HG03521 (cell line): ENCODE measurements around the gene ATP13A3.

ENCODE experiments used
- ATAC-seq: cut with Tn5 transposase; IDR thresholded peaks from one replicate; pipeline ENCODE4 v1.9.1; 2021; ENCODE audit warnings: mild to moderate bottlenecking, moderate library complexity; ENCODE audit not compliant: unreplicated experiment

Gene ATP13A3

DNA sequence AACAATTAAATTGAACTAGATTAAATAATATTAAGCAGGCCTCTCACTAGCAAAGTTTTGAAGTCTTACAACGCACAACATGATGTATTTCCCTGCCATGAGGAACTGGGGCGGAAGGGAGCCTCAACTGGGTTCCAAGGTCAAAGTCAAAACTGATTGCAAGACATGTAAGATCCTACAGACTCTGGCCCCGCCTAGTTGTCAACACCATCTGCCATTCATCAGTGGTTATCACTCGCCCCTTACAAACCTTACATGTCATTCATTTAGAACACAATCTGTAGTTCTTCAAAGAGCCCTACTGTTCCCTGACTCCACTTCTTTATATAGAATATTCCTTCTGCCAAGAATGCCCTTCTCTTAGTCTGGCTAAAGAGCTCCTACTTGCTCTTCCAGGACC, 10.0 kb downstream of the ATP13A3 start:
- ATAC-seq, result no peak

DNA sequence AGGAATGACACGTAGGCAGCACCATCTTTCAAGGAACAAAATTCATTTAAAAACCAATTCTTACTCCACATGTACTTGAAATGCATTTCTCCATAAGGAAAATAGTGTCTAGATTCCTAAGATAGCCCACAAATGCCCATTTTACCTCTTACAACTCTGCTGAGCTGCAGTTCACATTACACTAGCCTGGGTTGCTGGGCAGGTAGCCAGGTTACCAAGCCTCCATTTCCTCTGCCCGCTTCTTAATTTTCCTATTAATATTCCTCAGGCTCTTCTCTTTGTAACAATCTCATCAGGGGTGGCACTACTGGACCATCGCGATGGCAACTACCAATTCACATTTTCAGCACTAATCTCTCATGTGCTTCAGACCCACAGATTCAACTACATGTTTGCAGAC, 10.8 kb downstream of the ATP13A3 start:
- ATAC-seq, result no peak

DNA sequence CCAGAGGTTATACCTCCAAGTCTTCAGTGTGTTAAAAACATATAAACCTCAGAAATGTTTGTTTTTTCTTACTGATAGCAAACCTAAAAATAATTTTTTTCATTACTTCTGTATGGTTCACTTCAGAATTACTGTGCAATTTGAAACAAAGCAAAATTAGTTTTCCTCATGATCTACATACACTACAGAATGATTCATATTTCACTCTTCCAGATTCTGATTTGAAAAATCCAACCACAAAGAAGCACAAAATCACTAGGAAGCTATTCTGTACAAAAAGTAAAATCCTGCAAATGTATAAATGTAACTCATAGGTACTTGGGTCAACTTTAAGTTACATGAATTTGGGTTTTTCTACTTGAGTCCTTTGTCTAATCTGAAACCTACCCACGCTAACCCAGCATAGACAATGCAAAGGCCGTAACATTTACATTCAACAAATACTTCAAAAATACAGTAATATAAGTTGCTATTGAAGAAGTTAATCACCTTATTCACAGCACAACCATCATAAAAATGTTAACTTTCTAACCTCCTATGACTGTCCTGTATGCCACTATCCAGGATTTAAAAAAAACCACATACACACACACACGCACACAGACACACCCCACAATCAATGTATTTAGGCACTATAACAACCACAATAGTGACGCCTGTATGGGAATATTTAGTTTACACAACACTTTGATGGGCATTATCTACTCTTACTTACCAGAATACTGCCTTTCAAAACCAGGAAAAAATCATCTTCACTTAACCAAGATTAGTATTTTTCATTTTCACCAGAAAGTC, 11.5 kb downstream of the ATP13A3 start:
- no peak for ATAC-seq

DNA sequence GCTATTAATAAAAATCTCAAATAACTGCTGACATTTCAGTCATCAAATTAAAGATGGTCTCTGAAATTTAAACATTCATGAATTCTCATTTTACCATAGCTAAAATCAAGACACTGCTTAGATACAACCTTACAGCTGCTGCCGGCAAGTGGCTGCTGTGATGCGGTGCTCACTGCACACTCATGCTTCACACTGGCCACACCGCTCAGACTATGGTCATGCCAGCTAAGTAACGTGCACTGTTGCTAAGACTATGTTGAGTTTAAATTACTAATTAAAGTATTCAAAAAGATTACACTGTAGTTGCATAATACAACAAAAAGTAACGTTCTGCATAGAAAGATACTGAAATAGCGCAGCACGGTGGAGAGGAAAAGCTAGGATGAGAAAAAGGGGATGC, 12.1 kb downstream of the ATP13A3 start:
- ATAC-seq, result no peak

DNA sequence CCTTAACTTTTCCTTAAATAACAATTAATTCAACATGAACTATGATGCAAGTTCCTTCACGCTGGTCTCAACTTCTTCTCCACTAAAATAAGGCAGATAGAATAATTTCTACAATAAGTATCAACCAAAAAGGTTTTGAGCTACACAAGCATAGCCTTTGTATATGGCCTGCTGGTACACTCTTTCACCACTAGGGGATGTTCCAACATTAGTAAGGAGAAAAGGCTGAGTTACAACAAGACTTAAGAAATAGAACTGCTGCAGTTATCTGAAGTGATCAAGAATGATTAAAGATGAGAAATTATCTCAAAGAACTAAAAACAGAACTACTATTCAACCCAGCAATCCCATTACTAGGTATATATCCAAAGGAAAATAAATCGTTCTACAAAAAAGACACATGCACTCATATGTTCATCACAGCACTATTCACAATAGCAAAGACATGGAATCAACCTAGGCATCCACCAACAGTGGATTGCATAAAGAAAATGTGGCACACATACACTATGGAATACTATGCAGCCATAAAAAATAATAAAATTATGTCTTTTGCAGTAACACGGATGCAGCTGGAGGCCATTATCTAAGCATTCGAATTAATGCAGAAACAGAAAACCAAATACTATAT, 14.4 kb downstream of the ATP13A3 start:
- peak; percentile 59 for ATAC-seq

DNA sequence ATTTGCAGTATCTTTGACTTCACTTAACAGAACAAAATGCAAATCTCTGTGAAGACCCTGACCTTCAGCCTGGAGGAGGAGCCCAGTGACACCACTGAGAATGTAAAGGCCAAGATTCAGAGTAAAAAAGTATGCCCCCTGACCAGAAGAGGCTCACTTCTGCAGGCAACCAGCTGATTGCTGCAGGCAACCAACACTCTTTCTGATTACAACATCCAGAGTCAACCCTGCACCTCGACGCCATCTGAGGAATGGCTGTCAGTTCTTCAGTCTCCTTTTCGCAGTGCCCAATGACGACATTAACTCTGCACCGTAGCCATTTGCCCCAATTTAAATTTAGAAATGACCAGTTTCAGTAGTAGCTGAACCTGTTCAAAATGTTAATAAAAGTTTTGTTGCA, 14.9 kb downstream of the ATP13A3 start:
- ATAC-seq, result no peak

DNA sequence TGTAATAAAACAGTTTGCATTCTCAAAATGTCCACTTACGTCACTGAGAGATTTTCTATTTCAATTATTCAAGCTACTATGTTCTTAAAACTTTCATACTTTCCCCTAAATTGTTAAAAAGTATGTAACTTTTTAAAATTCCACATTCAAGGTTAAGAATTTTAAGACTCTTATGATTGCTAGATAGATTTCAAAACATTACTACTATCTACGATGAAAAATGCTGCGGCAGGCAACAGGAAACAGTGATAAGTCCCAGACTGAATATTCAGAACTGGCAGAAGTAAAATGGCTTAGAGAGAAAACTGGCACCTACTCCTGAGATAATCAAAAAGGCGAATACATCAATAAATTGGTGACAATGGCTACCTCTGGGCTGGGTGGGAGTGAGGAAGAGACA, 16.2 kb downstream of the ATP13A3 start:
- ATAC-seq, result no peak

DNA sequence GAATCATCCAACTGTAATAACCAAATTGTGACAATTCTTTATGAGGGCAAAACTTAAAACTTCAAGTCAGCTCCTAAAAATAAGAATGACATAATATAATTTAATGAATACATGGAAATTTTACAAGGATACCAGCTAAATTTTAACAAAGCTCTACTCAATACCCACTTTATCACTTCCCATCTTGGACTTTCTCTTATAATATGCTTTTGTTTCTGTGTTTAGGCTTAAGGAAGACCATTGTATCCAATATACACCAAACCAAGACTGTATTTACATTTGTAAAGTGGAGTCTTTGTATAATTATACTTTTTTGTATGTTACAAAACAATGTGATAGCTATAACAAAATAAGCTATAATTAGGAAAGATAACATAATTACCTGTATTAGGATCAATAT, 16.8 kb downstream of the ATP13A3 start:
- no peak for ATAC-seq

DNA sequence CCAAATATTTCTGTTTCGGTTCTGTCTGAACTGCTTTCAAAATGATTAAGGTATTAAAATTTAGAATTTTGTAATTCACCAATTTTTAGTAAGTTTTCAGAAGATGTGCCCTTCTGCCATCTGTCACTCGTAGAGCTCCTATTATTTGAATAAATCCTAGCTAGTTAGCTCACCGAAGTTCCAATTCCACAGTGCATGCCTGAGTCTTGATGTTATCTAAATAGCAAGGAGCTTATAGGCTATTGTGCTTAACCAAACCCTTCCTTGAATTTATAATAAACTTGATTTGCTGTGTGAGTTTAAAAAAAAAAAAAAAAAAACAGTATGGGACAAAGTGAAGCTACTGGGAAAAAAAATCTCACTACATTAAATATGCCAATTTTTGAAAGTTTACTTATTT, 18.7 kb downstream of the ATP13A3 start:
- no peak for ATAC-seq

DNA sequence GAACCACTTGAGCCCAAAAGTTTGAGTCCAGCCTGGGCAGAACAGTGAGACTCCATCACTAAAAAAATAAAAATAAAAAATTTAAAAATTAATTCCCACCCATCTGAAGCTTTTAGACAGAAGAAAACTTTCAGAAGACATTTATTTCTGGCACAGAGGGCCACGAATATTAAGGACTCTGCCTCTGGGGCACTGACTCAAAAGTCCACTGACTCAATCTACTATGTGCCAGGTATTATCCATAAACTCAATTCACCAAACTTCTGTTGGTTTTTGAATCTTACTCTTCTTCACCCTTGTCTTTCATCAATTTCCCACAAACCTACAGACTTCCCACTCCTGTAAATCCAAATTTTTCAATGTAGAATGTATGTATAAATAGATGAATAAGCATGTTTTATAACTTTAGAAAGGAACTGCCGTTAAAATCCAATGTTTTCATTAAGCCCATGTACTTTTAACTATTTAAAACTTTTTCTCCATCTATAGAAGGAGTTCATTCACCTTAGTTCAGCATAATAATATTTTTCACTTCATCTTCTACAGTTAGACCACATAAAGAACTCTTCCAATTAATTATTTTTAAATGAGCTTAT, 19.9 kb downstream of the ATP13A3 start:
- ATAC-seq, result no peak

DNA sequence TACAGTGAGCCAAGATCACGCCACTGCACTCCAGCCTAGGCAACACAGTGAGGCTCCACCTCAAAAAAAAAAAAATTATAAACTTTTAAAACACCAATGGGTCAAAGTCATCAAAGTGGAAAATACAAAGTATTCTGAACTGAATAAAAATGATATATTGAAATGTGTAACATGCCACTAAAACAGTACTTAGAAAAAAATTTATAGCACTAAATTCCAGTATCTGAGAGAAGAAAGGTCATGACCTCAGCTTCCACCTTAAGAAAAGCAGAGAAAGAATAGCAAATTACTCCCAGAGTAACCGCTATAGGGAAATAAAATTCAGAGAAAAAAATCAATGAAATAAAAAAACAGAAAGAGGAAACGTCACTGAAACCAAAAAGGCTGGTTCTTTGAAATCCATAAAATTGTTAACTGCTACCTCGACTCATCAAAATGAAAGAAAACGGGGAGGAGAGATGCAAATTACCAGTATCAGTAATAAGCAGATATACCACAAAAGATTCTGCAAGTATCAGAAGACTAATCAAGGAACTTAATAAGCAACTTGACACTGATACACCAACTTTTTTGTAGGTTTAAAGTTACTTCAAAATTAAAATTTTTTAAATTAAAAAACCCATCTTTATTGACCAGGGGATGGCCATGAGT, 20.8 kb downstream of the ATP13A3 start:
- ATAC-seq, result no peak

DNA sequence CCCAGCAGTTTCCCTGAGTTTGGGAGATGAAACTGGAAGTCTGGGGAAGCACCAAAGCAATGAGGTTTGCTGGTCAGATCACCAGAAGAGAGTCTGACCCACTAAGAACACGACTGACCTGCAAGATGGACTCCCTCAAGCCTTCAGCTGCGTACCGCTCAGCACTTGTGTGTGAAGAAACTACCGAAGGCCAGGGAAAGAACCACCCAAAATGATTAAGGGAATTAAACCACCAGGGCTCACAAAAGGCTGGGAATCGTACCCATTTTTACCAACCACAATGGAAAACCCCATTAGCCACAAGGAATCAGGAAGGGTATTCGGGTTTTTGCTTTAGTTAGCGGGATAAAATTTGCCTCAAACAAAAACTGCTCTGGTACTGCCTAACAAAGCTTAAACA, 21.6 kb downstream of the ATP13A3 start:
- ATAC-seq, result no peak

DNA sequence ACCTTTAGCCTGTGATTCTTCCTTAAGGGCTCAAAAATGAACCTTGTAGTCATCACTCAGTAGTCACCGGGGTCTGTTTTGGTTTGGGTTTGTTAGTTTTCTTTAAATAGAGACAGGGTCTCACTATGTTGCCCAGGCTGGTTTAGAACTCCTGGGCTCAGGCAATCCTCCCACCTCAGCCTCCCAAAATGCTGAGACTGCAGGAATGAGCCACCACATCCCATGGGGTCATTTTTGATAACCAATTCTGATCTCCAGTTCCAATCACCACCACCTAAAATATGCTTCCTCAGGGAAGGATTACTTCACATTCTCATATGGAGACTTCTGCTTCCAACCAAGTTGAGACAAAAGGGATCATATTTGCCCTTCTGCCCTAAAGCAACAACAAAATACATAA, 22.1 kb downstream of the ATP13A3 start:
- no peak for ATAC-seq

DNA sequence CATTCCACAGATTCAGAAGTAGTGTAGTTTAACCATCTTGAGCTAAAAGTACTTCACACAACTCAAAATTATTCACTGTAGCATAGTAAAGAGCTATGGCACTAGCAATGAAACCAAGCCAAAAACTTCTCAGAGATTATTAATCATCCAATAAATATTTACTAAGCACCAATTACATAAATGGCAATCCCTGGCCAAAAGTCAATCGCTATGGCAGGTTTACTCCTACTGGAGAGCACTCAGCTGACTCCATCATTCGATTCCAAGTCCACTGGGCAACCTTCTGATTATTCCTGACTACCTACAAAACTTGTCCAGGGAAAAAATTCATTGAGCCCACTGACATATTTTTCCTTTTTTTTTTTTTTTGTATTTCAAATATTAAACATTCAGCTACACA, 23.9 kb downstream of the ATP13A3 start:
- no peak for ATAC-seq

DNA sequence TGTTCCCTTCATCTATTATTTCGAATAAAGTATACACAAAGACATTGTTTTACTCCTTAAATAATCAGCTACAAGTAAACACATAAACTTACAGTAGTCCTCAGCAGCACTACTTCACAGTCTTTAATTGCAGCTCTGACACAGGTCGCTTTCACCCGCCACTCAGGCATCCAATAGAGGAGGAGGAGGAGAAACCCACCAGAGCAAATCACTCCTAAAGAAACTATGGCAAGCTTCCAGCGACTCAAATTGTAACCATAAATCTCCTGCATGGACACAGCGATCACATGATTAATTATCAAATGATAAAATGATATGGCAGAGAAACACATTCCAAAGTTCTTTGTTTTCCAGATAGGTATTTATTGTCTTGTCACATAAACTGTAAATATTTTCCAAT, 26.2 kb downstream of the ATP13A3 start:
- no peak for ATAC-seq

DNA sequence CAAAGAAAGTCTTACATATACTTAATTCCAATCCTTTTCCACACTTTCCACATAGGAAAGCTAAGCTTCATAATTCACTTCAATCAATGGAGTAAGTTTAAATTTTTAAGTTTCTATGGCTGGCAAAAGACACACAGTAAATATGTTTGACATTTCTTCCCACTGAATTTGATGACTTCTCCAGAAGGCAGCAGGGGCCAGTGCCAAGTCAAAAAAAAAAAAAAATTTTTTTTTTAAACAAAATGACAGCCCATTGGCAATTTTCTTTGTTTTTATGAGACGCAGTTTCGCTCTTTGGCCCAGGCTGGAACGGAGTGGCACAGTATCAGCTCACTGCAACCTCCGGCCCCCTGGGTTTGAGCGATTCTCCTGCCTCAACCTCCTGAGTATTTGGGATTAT, 28.7 kb downstream of the ATP13A3 start:
- ATAC-seq, result no peak

DNA sequence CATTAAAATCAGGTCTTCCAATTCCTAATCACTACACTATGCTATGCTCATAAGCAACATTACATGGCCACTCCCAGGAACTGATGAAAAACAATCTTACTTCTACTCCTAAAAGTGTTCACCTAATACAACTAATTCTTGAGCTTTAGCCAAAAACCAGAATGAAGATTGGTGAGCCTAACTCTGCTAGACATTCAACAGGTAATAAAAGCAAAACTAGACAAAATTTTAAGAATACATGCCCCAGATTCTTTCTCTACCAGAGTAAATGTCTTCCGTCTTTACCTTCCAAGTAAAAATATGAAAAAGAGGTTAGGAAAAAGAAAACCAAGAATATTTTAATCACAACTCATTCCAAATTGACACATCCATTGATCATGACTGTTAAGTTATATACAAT, 31.3 kb downstream of the ATP13A3 start:
- ATAC-seq, result no peak

DNA sequence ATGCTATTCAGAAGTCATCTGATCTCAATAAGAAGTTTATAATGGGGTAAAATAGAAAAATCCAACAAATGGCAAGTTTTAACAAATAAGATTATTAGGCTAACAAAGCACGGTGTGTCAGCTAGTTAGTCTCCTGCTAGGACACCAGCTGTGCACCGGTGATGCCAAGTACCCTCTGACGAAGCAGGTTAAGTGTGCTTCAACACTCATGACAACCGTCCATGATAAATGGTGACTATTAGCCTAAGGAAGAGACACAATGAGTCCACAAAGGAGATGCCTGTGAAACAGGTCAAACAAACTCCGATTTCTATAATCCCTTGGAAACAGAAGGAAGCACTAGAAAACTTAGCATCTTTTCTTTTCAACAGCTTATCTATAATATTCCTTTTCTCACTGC, 36.5 kb downstream of the ATP13A3 start:
- ATAC-seq, result no peak

DNA sequence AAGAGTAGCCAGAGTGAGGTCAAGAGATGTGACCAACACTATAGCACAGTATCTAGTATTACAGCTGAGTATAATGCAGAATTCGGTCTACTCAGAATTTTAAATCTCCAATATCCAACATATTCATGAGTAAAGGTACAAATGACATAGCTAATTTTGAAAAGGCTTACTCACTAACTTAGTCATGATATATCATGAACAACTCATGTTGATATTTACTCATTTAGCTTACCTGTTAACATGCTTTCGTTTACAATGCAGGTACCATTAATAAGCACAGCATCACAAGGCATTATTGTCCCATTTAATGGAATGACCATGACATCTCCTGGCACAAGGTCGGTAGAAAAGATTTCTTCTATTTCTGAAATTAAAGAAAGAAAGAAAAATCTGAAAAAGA, 36.9 kb downstream of the ATP13A3 start:
- no peak for ATAC-seq

DNA sequence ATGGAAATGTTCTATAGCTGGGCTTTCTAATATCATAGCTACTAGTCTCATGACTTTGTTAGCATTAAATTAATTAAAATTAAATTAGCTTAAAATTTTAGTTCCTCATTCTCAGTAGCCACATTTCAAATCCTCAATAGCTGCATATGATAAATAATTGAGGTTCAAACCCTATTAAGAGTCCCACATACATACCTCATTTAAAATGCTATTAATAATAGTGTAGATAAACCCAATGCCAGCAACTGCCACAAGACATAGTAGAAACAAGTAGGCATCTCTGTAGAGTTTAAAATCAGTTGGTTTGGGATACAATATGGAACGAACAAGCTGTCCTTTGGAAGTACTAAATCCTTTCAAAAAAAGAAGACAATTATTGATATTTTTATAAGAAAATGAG, 39.1 kb downstream of the ATP13A3 start:
- ATAC-seq, result no peak

DNA sequence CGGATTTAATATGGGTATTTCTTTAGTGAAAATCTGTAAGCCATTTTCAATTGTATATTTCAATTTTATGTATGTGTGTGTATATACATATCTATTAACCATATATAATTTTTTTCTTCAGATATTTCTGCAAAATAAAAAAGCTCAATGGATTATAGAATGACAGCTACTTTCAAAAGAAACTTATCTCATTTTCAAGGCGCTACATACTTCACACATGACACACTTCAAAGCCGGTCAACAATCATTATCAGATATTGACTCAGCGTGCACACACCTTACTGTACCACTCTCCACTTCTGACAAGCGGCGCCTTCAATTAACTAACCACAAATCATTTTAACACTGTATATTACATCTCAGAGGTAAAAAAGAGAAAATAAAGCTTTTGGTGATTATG, 39.6 kb downstream of the ATP13A3 start:
- no peak for ATAC-seq

DNA sequence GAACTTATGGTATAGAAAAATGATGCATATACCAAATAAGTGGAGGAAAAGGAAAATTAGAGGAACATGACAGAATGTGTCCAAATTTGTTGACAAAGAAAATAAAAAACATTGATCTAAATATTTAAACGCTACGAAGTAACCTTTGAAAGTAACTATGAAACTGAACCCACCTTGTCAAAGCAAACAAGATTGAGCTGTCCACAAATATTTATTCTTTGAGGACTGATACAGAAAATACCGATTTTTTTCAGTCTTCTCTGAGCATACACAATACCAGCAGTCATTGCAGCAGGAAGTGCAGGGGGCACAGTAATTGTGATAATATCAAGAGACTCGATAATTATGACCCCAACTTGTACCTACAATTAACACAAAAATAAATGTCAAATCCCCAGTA, 40.0 kb downstream of the ATP13A3 start:
- ATAC-seq, result no peak
